NCI-H510A (cell line): Measurements from ENCODE around the gene ADARB2.

ENCODE experiments used
- DNase-seq: peaks from one replicate; lab custom pipeline; 2025; lab: John Stamatoyannopoulos, UW

Gene ADARB2

DNA sequence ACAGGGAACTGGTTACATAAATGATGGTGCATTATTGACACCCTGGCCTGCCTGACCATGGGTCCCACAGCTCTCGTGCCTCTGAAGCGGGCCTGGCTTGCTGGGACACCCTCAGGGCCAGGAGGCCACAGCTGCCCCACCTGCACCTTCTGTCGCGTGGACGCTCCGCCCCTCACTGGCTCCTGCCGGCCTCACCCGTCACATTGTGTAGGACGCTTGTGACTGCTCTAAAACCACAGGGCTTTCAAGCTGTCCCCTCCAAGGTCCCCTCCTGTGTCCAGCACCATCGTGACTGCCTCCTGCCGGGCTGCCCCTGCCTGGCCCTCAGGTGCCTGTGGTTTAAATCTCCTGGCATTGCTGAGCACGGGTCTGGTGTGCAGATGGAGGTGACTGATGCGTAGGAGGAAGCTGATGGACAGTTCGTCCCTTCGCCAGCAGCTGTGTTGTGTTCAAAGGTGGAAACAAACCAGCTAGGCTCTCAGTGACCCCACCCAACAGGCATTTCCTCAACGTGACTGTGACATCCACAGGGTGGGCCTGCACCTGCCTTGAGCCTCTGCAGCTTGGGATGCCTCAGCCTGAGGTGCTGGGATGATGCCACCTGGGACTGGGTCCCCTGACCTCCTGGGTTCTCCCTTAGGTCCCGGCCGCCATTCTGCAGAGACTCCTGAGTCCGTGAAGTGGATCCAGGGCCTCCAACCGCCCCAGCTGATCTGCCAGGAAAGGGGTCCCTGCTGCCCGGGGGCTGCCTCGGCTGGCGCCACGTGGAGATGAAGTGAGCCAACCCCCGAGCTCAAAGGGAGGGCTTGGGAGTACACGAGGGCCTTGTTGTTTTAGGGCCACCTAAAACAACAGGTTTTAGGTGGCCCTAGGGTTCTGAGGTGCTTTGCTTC is 532.6 kb downstream of the ADARB2 start:
- DNase-seq, result no peak

- DNase-seq, result no peak
Observed at GRCh38 chr10:1203704-1204103, 533.6 kb downstream of the ADARB2 start.

- no peak for DNase-seq
Observed at GRCh38 chr10:1203216-1203615, 534.1 kb downstream of the ADARB2 start.

- DNase-seq, result no peak
Observed at GRCh38 chr10:1202343-1202742, 535.0 kb downstream of the ADARB2 start.

DNA sequence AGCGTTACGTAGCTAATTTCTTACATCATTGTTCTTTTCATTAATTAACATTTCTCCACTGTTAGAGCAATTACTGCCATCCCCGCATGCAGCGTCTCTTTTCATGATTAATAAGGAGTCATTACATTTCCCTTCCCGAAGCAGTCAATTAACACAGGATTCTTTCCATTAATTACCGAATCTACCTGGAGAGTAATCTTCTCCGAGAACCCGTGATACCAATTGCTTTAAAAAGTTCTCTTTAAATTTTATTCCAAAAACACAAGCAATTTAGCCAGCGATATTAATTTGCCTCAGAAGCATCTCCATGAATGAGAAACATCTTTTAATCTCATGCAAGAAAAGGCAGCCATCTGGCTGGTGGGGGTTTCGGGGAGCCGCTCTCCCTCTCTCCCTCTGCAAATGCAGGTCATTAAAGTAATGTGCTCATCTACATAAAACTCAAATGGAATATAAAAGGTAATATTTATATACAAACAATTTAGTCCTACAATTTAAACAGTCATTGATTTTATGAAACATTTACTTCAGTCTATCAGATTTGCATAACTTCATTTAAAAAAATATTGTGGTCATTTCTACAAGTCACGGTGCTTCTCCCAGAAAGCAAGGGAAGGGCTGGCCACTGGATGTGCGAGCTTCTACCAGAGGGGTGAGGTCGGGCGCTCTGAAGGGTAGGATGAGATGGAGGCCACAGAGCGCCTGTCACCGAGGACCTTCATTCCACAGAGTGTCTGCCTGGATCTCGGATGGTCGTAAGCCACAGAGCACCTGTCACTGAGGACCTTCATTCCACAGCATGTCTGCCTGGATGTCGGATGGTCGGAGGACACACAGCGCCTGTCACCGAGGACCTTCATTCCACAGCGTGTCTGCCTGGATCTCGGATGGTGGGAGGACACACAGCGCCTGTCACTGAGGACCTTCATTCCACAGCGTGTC is 536.2 kb downstream of the ADARB2 start:
- DNase-seq, result no peak

GRCh38 chr10:1199897-1200721 is 537.2 kb downstream of the ADARB2 start:
- no peak for DNase-seq

DNA sequence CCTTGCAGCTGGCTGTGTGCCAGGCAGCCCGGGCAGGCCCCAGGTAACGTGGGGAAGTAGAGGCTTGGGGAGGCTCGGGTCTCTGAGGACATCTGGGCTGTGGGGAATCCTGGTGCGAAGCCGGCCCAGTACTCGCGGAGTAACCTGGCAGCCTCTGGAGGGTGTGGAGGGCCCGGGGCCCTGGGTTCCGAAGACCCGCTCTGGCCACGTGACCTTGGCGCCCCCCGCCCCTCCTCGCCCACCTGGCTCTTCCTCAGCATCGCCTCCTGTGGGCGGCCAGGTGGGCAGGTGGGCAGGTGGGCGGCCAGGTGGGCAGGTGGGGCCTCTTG is 538.0 kb downstream of the ADARB2 start:
- no peak for DNase-seq

GRCh38 chr10:1198453-1199344 is 538.6 kb downstream of the ADARB2 start:
- DNase-seq, result peak; percentile 22

DNA sequence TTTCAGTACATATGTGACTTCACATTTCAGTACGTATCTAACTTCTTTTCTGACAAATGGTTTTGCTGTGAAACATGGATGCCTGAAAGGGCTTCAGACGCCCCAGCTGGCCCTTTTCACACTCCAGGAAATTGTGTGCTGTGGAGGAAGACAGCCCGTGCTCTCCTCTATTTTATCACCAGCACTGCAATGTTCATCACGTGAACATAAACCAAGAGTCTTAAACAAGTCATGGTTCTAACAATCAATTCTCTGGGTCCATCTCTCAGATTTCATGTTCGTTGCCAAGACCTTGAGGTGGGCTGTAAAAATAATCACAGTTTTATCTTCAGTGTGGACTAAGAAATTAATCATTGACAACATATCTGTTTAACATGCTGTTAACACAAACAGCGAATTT is 539.9 kb downstream of the ADARB2 start:
- DNase-seq, result no peak

- no peak for DNase-seq
Observed at GRCh38 chr10:1196656-1197055, 540.7 kb downstream of the ADARB2 start.

- no peak for DNase-seq
Observed at GRCh38 chr10:1195828-1196227, 541.5 kb downstream of the ADARB2 start.

DNA sequence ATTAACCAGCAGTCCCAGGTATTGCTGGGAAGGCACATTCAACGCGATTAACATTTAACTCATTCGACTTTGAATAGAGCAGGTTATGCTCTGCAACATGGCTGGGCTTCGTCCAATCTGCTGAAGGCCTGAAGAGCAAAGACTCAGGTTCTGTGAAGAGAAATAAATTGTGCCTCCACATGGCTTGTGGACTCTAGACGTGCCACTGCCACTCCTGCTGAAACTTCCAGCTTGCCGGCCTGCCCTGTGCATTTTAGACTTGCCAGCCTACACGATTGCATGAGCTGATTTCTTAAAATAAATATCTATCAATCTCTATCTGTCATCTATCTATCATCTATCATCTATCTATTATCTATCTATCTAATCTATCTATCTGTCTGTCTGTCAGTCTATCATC is 543.2 kb downstream of the ADARB2 start:
- DNase-seq, result no peak

- no peak for DNase-seq
Observed at GRCh38 chr10:1193561-1193960, 543.8 kb downstream of the ADARB2 start.

- no peak for DNase-seq
Observed at GRCh38 chr10:1191752-1192151, 545.6 kb downstream of the ADARB2 start.

GRCh38 chr10:1190791-1191490 is 546.4 kb downstream of the ADARB2 start:
- DNase-seq, result no peak

GRCh38 chr10:1190052-1190395 is 547.3 kb downstream of the ADARB2 start:
- no peak for DNase-seq

DNA sequence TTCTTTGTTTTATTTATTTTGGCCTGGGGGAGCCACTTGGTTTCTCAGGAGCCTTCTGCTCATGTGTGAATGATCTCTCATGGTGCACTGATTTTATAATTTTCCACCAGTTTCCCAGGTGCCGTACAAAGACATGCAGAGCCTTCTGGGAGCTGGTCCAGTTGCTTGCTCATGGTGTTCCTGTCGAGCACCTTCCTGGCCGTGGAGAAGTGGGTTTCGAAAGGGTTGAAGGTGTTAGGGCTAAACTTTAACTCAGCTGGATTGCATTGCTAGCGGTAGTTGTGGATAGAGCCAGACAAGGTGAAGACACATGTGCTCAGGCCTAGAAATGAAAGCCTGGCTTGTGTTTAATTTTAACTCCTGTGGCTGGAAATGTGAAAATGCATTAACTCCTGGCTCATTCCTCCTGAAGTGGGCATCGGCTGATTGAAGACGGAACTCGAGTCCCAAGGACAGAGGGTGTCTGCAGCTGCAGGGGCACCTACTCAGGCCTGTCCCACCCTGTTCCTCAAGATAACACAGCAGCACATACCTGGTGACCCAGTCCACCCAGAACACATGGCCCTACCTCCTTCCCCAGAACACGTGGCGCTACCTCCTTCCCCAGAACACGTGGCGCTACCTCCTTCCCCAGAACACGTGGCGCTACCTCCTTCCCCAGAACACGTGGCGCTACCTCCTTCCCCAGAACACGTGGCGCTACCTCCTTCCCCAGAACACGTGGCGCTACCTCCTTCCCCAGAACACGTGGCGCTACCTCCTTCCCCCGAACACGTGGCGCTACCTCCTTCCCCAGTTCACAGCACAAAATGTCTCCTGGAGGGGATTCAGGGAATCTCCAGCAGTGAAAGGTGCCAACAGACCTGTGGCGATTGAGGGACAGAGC is 547.9 kb downstream of the ADARB2 start:
- no peak for DNase-seq

- DNase-seq, result no peak
Observed at GRCh38 chr10:1188558-1189135, 548.7 kb downstream of the ADARB2 start.

GRCh38 chr10:1187855-1188557 is 549.3 kb downstream of the ADARB2 start:
- DNase-seq, result no peak
